GM10248 (cell line): ENCODE measurements around the gene KIF3B.
"Not testable (repeated sequence)": the region's sequence is repeated elsewhere in the genome, so short reads cannot be mapped to it uniquely, and the experiment has no call there.

Experiments used
- CTCF ChIA-PET: fragments of 300-600 bp; sonication (Branson Sonifier 250); formaldehyde crosslinking; extraction: SDS; loops from one replicate; lab custom pipeline; 2021; ENCODE audit warnings: antibody characterized with exemption; lab: Yijun Ruan, JAX
- POLR2A ChIA-PET: fragments of 350-650 bp; sonication (Branson Sonifier 250); formaldehyde crosslinking; extraction: SDS; loops from one replicate; lab custom pipeline; 2020; ENCODE audit warnings: antibody characterized with exemption; lab: Yijun Ruan, JAX
- DNase-seq: peaks from one replicate; pipeline ENCODE4 v3.0.0; 2012; ENCODE audit errors: extremely low spot score
- CTCF ChIP-seq: IDR thresholded peaks from 2 replicates; pipeline ENCODE4 v1.5.1; 2012; ENCODE audit warnings: mild to moderate bottlenecking, low read depth; ENCODE audit errors: extremely low read depth, missing control alignments, control extremely low read depth

The KIF3B gene

GRCh38 chr20:32244959-32245358, 32.5 kb upstream of the KIF3B start:
- DNase-seq, result no peak
- POLR2A ChIA-PET, result no interaction called here
- CTCF ChIA-PET, result no interaction called here
- TF ChIP-seq CTCF, result no peak

- DNase-seq, POLR2A ChIA-PET: not testable (repeated sequence)
- CTCF ChIA-PET, result interaction anchor here (1.1 kb wide), 1 partner anchor 40 kb away, joined by 3 read pairs; no protein-coding TSS in a partner anchor
Observed at GRCh38 chr20:32246208-32246607, 31.2 kb upstream of the KIF3B start.

- ChIA-PET CTCF (no interaction called here), POLR2A (interaction anchor here (0.7 kb wide), 1 partner anchor 27 kb away, joined by 3 read pairs; no protein-coding TSS in a partner anchor)
- DNase-seq, result no peak
- TF ChIP-seq CTCF, result no peak
Observed at GRCh38 chr20:32248043-32248442, 29.4 kb upstream of the KIF3B start.

- ChIA-PET POLR2A (no interaction called here), CTCF (no interaction called here)
- DNase-seq, result no peak
- TF ChIP-seq CTCF, result no peak
Observed at GRCh38 chr20:32249030-32249738, 28.3 kb upstream of the KIF3B start.

GRCh38 chr20:32251470-32251869, 26.0 kb upstream of the KIF3B start:
- DNase-seq, result no peak
- ChIA-PET POLR2A (no interaction called here), CTCF (no interaction called here)
- TF ChIP-seq CTCF, result no peak

- CTCF ChIA-PET, result interaction anchor here (1.6 to 1.7 kb wide), 2 partner anchors 13 to 20 kb away, joined by 5 read pairs; no protein-coding TSS in a partner anchor
- POLR2A ChIA-PET, result no interaction called here
- peak; percentile 36 for DNase-seq
- TF ChIP-seq CTCF, result no peak
Observed at GRCh38 chr20:32252189-32252588, 25.3 kb upstream of the KIF3B start.

GRCh38 chr20:32260973-32261372, 16.5 kb upstream of the KIF3B start:
- DNase-seq, POLR2A ChIA-PET, CTCF ChIA-PET: not testable (repeated sequence)
